MM.1S (cell line): ENCODE measurements around the gene ADAMTS17.

Experiments used
- DNase-seq: peaks from one replicate; pipeline ENCODE4 v3.0.0-alpha.2; 2015
- H2AFZ ChIP-seq: fragments of 300-600 bp; sonication (generic); 2 replicates; pipeline ENCODE4 v1.6.0; 2016; ENCODE audit warnings: antibody characterized with exemption, low read length
- H3F3A ChIP-seq: fragments of 300-600 bp; sonication (generic); 2 replicates; pipeline ENCODE4 v1.6.1; 2016; ENCODE audit warnings: mild to moderate bottlenecking, antibody characterized with exemption, low read length, moderate library complexity, mixed read lengths; ENCODE audit not compliant: insufficient read depth
- H3K27ac ChIP-seq: fragments of 300-600 bp; sonication (generic); 2 replicates; pipeline ENCODE4 v1.5.1; 2016; ENCODE audit warnings: mild to moderate bottlenecking, low read length
- H3K27me3 ChIP-seq: fragments of 300-600 bp; sonication (generic); replicated peaks from 2 replicates; pipeline ENCODE4 v1.6.0; 2016; ENCODE audit warnings: low read length; ENCODE audit not compliant: insufficient read depth
- H3K36me3 ChIP-seq: fragments of 300-600 bp; sonication (generic); replicated peaks from 2 replicates; pipeline ENCODE4 v1.6.1; 2016; ENCODE audit warnings: mild to moderate bottlenecking, low read length, mixed read lengths; ENCODE audit not compliant: insufficient read depth
- H3K4me1 ChIP-seq: fragments of 300-600 bp; sonication (generic); 2 replicates; pipeline ENCODE4 v1.6.1; 2016; ENCODE audit warnings: low read length, mixed read lengths
- H3K4me2 ChIP-seq: fragments of 300-600 bp; sonication (generic); 2 replicates; pipeline ENCODE4 v1.6.0; 2016; ENCODE audit warnings: low read depth, low read length
- H3K4me3 ChIP-seq: fragments of 300-600 bp; sonication (generic); 2 replicates; pipeline ENCODE4 v1.5.1; 2016; ENCODE audit warnings: low read length, mixed read lengths
- H3K79me2 ChIP-seq: fragments of 300-600 bp; sonication (generic); 2 replicates; pipeline ENCODE4 v1.6.1; 2016; ENCODE audit warnings: mixed run types, low read length, mixed read lengths
- H3K9ac ChIP-seq: fragments of 300-600 bp; sonication (generic); 2 replicates; pipeline ENCODE4 v1.6.1; 2016; ENCODE audit warnings: low read length, mixed read lengths
- H3K9me2 ChIP-seq: fragments of 300-600 bp; sonication (generic); replicated peaks from 2 replicates; pipeline ENCODE4 v1.6.1; 2016; ENCODE audit warnings: mild to moderate bottlenecking, low read length, mixed read lengths; ENCODE audit not compliant: insufficient read depth
- H3K9me3 ChIP-seq: fragments of 300-600 bp; sonication (generic); replicated peaks from 2 replicates; pipeline ENCODE4 v1.6.1; 2016; ENCODE audit warnings: mild to moderate bottlenecking, low read length, mixed read lengths; ENCODE audit not compliant: insufficient read depth
- H4K20me1 ChIP-seq: fragments of 300-600 bp; sonication (generic); 2 replicates; pipeline ENCODE4 v1.6.1; 2016; ENCODE audit warnings: mild to moderate bottlenecking, low read length, moderate library complexity, mixed read lengths; ENCODE audit not compliant: insufficient read depth
- EZH2 ChIP-seq: fragments of 300-600 bp; sonication (generic); optimal IDR thresholded peaks from 2 replicates; pipeline ENCODE3; 2017; ENCODE audit warnings: low read depth, mild to moderate bottlenecking, antibody characterized with exemption, low read length, mixed read lengths
- EZH2phosphoT487 ChIP-seq: fragments of 300-600 bp; sonication (generic); IDR thresholded peaks from 2 replicates; pipeline ENCODE4 v1.6.1; 2018; ENCODE audit warnings: antibody characterized with exemption, low read length
- TF ChIP-seq, protein P1 (sequence below): fragments of 300-600 bp; sonication (generic); IDR thresholded peaks from 2 replicates; pipeline ENCODE4 v1.5.1; 2016; ENCODE audit warnings: antibody characterized with exemption, low read length, mixed read lengths

The ADAMTS17 gene

GRCh38 chr15:100253640-100254039 is 88.1 kb downstream of the ADAMTS17 start:
- Histone ChIP-seq H3K36me3 (no peaks in the 10 kb centered on the region), H3K79me2 (no peaks in the 10 kb centered on the region), H3F3A (no peaks in the 10 kb centered on the region), H3K4me1 (no peaks in the 10 kb centered on the region), H3K9me2 (no peaks in the 10 kb centered on the region), H3K9ac (no peak overlapping the region), H3K27ac (no peak overlapping the region), H3K9me3 (no peaks in the 10 kb centered on the region), H3K4me2 (no peak overlapping the region), H3K27me3 (no peaks in the 10 kb centered on the region), H3K4me3 (no peak overlapping the region), H2AFZ (no peak overlapping the region), H4K20me1 (no peaks in the 10 kb centered on the region)
- no peak for DNase-seq
- TF ChIP-seq, protein P1, sequence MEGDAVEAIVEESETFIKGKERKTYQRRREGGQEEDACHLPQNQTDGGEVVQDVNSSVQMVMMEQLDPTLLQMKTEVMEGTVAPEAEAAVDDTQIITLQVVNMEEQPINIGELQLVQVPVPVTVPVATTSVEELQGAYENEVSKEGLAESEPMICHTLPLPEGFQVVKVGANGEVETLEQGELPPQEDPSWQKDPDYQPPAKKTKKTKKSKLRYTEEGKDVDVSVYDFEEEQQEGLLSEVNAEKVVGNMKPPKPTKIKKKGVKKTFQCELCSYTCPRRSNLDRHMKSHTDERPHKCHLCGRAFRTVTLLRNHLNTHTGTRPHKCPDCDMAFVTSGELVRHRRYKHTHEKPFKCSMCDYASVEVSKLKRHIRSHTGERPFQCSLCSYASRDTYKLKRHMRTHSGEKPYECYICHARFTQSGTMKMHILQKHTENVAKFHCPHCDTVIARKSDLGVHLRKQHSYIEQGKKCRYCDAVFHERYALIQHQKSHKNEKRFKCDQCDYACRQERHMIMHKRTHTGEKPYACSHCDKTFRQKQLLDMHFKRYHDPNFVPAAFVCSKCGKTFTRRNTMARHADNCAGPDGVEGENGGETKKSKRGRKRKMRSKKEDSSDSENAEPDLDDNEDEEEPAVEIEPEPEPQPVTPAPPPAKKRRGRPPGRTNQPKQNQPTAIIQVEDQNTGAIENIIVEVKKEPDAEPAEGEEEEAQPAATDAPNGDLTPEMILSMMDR: no peak
- TF ChIP-seq EZH2 (no peak), EZH2phosphoT487 (no peak)

- no peaks in the 10 kb centered on the region for H3F3A ChIP-seq
- H4K20me1 ChIP-seq: no peaks in the 10 kb centered on the region
Observed at GRCh38 chr15:100252779-100253417, 88.9 kb downstream of the ADAMTS17 start.

GRCh38 chr15:100252359-100252758 is 89.4 kb downstream of the ADAMTS17 start:
- Histone ChIP-seq H3K4me2 (no peak overlapping the region), H3K4me3 (no peak overlapping the region), H3K27ac (no peak overlapping the region), H3K9ac (no peak overlapping the region), H3K79me2 (no peaks in the 10 kb centered on the region), H3K9me2 (no peaks in the 10 kb centered on the region), H4K20me1 (no peaks in the 10 kb centered on the region), H3K9me3 (no peaks in the 10 kb centered on the region), H3K36me3 (no peaks in the 10 kb centered on the region), H2AFZ (no peak overlapping the region), H3F3A (no peaks in the 10 kb centered on the region), H3K27me3 (no peaks in the 10 kb centered on the region), H3K4me1 (no peaks in the 10 kb centered on the region)
- TF ChIP-seq EZH2phosphoT487 (no peak), EZH2 (no peak)
- TF ChIP-seq, protein P1: no peak
- no peak for DNase-seq

More at GRCh38 chr15:100252779-100253417, 88.9 kb downstream of the ADAMTS17 start:
- no peaks in the 10 kb centered on the region for H3K9me3 ChIP-seq
- no peak overlapping the region for H3K4me3 ChIP-seq
- no peaks in the 10 kb centered on the region for H3K27me3 ChIP-seq
- H3K27ac ChIP-seq: no peak overlapping the region
- no peaks in the 10 kb centered on the region for H3K9me2 ChIP-seq
- no peaks in the 10 kb centered on the region for H3K36me3 ChIP-seq
- H2AFZ ChIP-seq: no peak overlapping the region
- no peak overlapping the region for H3K4me2 ChIP-seq
- H3K9ac ChIP-seq: no peak overlapping the region
- no peak for DNase-seq
- TF ChIP-seq, protein P1: no peak
- TF ChIP-seq EZH2 (no peak), EZH2phosphoT487 (no peak)
- no peaks in the 10 kb centered on the region for H3K4me1 ChIP-seq
- no peaks in the 10 kb centered on the region for H3K79me2 ChIP-seq
